Hippocampal formation (tissue), 2 donors: ENCODE measurements around the gene SEC24D.

Experiments used
- DNase-seq, 2 donors: peaks; one replicate each; lab custom pipeline; 2025; lab: John Stamatoyannopoulos, UW

Gene SEC24D

DNA sequence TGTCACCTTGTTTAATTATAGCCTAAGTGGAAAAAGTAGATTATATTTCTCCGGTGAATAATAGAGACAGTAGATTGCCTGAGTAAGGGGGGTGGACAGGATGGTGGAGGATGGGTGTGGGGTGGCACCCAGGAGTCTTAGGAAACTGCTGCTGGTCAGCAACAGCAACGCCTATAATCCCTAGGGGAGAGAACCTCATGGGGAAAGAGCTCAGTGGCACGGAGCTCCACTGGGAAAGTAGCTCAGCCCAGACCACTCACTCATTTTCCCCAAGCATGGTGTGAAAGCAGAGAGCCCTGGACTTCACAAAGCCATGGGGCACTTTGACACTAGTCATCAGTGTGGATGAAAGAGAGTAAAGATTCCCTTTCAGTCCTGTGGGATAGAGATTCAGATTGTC, 119.6 kb downstream of the SEC24D start:
- DNase-seq: no peak

GRCh38 chr4:118714682-118715081, 121.2 kb downstream of the SEC24D start:
- no peak for DNase-seq

- no peak for DNase-seq
Measured at GRCh38 chr4:118712872-118713271, 123.1 kb downstream of the SEC24D start.

DNA sequence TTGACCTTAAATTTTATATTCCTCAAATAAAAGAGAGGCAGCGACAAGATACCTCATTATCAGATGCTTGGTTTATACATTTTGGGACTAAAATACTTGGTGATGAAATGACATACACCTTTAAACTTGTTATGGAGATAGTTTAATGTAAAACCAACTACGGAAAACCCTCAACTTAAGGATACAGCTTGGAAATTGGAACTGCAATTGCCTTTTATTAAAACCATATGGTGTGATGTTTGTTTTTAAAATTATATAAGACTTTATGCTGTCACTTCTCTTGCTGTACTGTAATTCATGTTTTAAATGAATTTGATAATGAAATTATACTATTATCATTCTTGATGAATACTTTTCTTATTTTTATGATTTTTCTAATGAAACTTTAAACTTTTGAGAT, 124.9 kb downstream of the SEC24D start:
- no peak for DNase-seq

- no peak for DNase-seq
Measured at GRCh38 chr4:118703118-118703517, 132.8 kb downstream of the SEC24D start.

GRCh38 chr4:118684873-118685811, 150.8 kb downstream of the SEC24D start, which contains the start of gene METTL14:
METTL14 (plus strand) TSS chr4:118685392; CDS start chr4:118685535, 143 bp downstream.
- peak; percentile 85 to 87 for DNase-seq

DNA sequence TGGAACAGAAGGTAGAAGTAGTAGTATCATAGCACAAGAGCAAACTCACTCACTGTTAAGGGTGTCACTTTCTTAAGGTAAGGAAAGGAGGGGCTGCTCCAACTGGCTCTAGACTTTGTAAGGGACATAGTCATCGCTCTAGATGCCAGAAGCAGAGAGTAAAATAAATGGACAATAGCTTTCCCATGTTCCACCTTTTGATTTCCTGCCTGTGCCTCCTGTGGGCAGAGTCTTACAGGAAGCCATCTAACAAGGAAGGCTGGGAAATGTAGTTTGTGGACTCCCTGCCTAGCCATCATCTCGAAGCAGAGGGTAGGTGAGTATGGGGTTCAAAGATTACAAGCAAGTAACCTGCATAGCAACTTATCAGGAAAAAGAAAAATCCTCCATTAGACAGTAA, 152.4 kb downstream of the SEC24D start:
- no peak for DNase-seq

DNA sequence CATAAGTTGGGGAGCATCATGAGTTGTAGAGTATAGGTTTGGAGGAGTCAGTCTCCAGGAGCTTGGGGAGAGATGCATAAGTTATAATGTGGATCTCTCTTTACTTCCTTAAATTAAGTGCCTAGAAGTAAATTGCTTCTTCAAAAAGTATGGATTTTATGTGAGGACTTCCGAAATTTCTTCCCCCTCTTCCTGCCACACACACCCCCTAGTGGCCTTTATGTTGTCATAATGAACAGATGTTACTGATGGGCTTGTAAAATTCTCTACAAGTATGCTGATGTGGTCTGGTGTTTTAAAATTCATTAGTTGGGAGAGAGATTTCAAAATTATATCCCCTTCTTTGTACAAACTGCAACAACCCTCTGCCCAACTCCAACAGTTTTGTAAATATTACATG, 153.0 kb downstream of the SEC24D start:
- DNase-seq: no peak

DNA sequence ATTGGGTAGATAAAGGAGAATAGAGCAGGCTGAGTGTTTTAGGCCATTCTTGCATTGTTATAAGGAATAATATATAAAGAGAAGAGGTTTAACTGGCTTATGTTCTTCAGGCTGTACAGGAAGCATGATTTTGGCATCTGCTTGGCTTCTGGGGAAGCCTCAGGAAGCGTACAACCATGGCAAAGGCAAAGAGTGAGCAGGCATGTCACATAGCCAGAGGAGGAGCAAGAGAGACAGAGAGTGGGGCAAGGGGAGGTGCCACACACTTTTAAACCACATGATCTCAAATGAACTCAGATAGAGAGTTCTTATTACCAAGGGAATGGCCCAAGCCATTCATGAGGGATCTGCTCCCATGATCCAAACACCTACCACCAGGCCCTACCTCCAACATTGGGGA, 155.1 kb downstream of the SEC24D start:
- DNase-seq: no peak

- DNase-seq: no peak
Measured at GRCh38 chr4:118676128-118676527, 159.8 kb downstream of the SEC24D start.
